BLaER1 treated with 17β-estradiol and CSF1 and Interleukin-3, amounts not matched to agents 10 nM and 100 nM (cell line): Measurements from ENCODE around the gene FAAP24.
"Not testable (repeated sequence)": the region's sequence is repeated elsewhere in the genome, so short reads cannot be mapped to it uniquely, and the experiment has no call there.

ENCODE experiments used
- H3K27ac ChIP-seq, 11 experiments: shearing (Covaris generic); formaldehyde crosslinking; 2 replicates each; pipeline ENCODE4 v1.8.1; 2022
- H3K27me3 ChIP-seq, 11 experiments: shearing (Covaris generic); formaldehyde crosslinking; 2 replicates each; pipeline ENCODE4 v1.8.1; 2022
- H3K36me3 ChIP-seq, 11 experiments: shearing (Covaris generic); formaldehyde crosslinking; 2 replicates each; pipeline ENCODE4 v1.8.1; 2022
- H3K4me1 ChIP-seq, 10 experiments: shearing (Covaris generic); formaldehyde crosslinking; 2 replicates each; pipeline ENCODE4 v1.8.1; 2022
- H3K4me2 ChIP-seq, 11 experiments: shearing (Covaris generic); formaldehyde crosslinking; 2 replicates each; pipeline ENCODE4 v1.8.1; 2022
- H3K4me3 ChIP-seq, 10 experiments: shearing (Covaris generic); formaldehyde crosslinking; 2 replicates each; pipeline ENCODE4 v1.8.1; 2022
- H3K9ac ChIP-seq, 11 experiments: shearing (Covaris generic); formaldehyde crosslinking; 2 replicates each; pipeline ENCODE4 v1.8.1; 2022
- H3K9me3 ChIP-seq, 11 experiments: shearing (Covaris generic); formaldehyde crosslinking; replicated peaks in 1 of 11; 2 replicates each; pipeline ENCODE4 v1.8.1; 2022
- H4K20me1 ChIP-seq, 11 experiments: shearing (Covaris generic); formaldehyde crosslinking; 2 replicates each; pipeline ENCODE4 v1.8.1; 2022
- Cebpa-rat ChIP-seq, 11 experiments: shearing (Covaris generic); IDR thresholded peaks; 2 replicates each; pipeline ENCODE4 v1.8.1; 2022

The FAAP24 gene

DNA sequence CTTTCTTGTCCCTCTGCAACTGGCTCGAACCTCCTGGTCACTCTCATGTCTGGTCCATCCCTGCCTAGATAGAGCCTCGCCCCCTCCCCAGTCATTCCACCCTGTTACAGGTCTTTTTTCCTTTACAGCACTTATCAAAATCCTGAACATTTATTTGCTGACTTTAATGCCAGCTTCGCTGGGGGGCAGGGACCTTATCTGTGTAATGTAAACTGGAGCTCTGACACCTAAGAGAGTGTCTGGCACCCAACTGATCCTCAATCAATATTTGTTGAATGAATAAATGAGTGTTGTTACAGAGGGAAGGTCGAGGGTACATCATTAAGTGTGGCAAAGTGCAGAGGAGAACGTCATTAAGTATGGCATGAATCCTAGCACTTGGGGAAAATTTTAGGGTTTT, 16.7 kb downstream of the FAAP24 start:
- TF ChIP-seq Cebpa-rat (IDR thresholded peaks at IDR 0.05) = no peak
- Histone ChIP-seq H3K27me3 (no peaks in the 10 kb centered on the region), H3K4me3 (no peak overlapping the region), H3K27ac (no peak overlapping the region), H4K20me1 (no peaks in the 10 kb centered on the region), H3K9me3 (no peaks in the 10 kb centered on the region; a peak in 1 of 22 replicates), H3K4me2 (no peak overlapping the region), H3K36me3 (no peaks in the 10 kb centered on the region), H3K9ac (no peak overlapping the region), H3K4me1 (peaks cover 5 to 11% (median 9%) of the 10 kb centered on the region in 10 experiments; a peak in 18 of 20 replicates)

- not testable (repeated sequence) for H3K27me3 ChIP-seq, H3K9me3 ChIP-seq, H3K4me2 ChIP-seq, H3K4me3 ChIP-seq, H4K20me1 ChIP-seq, H3K36me3 ChIP-seq, H3K27ac ChIP-seq, H3K9ac ChIP-seq
- peaks cover 17 to 33% (median 28%) of the 10 kb centered on the region in 10 experiments for H3K4me1 ChIP-seq
These were observed 23.9 kb downstream of the FAAP24 start for GRCh38 chr19:32995966-32996365.

DNA sequence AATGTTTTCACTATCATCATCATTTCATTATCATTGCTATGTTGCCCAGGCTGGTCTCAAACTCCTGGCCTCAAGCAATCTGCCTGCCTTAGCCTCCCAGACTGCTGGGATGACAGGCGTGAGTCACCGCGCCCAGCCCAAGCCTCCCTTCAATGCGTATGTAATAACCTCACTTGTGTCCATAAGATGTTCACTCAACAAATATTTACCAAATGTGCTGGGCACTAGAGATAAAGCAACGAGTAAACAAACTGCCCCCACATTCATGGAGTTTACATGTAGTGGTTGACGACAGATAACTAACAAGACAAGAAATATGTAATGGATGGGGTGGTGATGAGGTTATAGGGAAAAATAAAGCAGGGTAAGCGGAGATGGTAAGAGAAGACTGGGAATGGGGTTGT, 25.0 kb downstream of the FAAP24 start:
- not testable (repeated sequence) for H3K9me3 ChIP-seq, H3K27me3 ChIP-seq, H3K27ac ChIP-seq, H3K4me2 ChIP-seq, H3K9ac ChIP-seq, H3K36me3 ChIP-seq, H4K20me1 ChIP-seq, H3K4me3 ChIP-seq
- H3K4me1 ChIP-seq = peaks cover 9 to 36% (median 26%) of the 10 kb centered on the region in 10 experiments; a peak in 18 of 20 replicates

DNA sequence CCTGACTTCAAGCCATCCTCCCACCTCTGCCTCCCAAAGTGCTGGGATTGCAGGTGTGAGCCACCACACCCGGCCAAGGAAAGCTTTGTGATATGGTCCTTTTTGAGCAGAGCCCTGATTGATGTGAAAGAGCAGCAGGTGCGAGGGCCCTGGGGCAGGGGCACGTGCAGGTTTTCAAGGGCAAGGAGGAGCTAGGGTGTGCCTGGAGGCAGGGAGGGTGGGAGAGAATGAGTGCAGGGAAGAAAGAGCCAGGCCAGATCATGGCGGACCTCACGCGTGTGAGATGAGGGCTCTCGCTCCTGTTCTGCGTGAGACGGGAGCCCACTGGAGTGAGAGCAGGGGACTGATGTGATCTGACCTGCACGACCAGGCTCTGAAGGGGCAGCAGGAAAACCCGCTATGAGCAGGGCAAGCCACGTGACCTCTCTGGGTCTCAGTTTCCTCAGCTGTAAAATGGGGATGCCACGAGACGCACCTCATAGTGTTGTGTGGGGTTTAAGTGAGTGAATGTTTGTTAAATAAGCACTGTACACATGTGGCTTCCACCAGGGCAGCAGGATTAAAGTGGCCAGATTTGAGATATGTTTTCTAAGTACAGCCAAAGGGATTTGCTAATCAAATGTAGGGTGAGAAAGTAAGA, 25.8 kb downstream of the FAAP24 start:
- H3K9me3 ChIP-seq = no peaks in the 10 kb centered on the region
- no peaks in the 10 kb centered on the region for H3K36me3 ChIP-seq
- H3K27ac ChIP-seq = no peak overlapping the region
- no peak overlapping the region for H3K9ac ChIP-seq
- TF ChIP-seq Cebpa-rat (IDR thresholded peaks at IDR 0.05) = no peak
- H3K27me3 ChIP-seq = no peaks in the 10 kb centered on the region
- no peak overlapping the region for H3K4me3 ChIP-seq
- no peak overlapping the region for H3K4me2 ChIP-seq
- no peaks in the 10 kb centered on the region for H4K20me1 ChIP-seq
- H3K4me1 ChIP-seq = peaks cover 9 to 43% (median 33%) of the 10 kb centered on the region in 10 experiments; a peak in 18 of 20 replicates

DNA sequence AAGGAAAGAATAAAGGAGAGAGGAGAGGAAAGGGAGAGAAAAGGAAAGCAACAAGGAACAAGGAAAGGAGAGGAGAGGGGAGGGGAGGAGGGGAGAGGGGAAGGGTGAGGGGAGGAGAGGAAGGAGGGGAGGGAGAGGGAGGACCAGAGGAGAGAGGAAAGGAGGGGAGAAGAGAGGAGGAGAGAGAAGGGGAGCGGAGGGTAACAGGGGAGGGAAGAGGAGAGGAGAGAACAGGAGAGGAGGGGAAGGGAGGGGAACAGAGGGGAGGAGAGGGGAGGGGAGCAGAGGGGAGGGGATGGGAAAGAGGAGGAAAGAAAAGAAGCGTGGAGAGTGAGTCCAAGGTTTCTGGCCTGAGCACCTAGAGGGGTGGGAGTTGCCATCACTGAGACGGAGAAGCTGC, 26.7 kb downstream of the FAAP24 start:
- H3K36me3 ChIP-seq = no peaks in the 10 kb centered on the region

DNA sequence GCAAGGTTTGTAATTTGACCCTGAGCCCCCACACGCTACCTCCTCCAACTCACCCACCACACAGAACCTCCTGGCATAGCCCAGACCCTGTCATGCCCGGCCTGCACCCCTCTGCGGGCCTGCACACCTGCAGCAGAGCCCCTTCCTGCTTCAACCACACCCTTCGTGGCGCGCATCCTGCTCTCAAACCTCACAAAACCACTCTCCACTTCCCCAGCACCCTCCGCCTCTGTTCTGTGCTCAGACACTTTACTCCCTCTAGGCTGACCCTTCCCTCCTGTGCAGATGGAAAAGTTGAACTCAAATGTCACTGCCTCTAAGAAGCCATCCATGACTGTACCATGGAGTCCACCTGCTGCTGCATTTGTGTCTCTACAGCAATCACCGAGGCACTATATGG, 28.5 kb downstream of the FAAP24 start:
- H3K4me3 ChIP-seq = no peak overlapping the region
- H3K9me3 ChIP-seq = no peaks in the 10 kb centered on the region
- H4K20me1 ChIP-seq = no peaks in the 10 kb centered on the region
- H3K27ac ChIP-seq = no peak overlapping the region
- H3K36me3 ChIP-seq = no peaks in the 10 kb centered on the region
- H3K9ac ChIP-seq = no peak overlapping the region
- H3K27me3 ChIP-seq = no peaks in the 10 kb centered on the region
- no peak for TF ChIP-seq Cebpa-rat (IDR thresholded peaks at IDR 0.05)
- peaks cover 9 to 42% (median 34%) of the 10 kb centered on the region in 10 experiments; a peak in 18 of 20 replicates for H3K4me1 ChIP-seq
- peak overlapping the region in 9 of 11 experiments; percentile 26 to 73 (median 60); a peak in 16 of 22 replicates for H3K4me2 ChIP-seq

More for the DNA sequence above, 26.7 kb downstream of the FAAP24 start:
- Histone ChIP-seq H3K4me2 (peak overlapping the region in 8 of 11 experiments; percentile 42 to 73 (median 60); a peak in 9 of 22 replicates), H3K4me3 (no peak overlapping the region), H3K9ac (no peak overlapping the region), H3K9me3 (no peaks in the 10 kb centered on the region), H3K27ac (no peak overlapping the region), H4K20me1 (no peaks in the 10 kb centered on the region), H3K4me1 (peaks cover 9 to 46% (median 34%) of the 10 kb centered on the region in 10 experiments; a peak in 18 of 20 replicates), H3K27me3 (no peaks in the 10 kb centered on the region)
- TF ChIP-seq Cebpa-rat (IDR thresholded peaks at IDR 0.05) = no peak

- Histone ChIP-seq H3K27me3 (no peaks in the 10 kb centered on the region), H3K9me3 (no peaks in the 10 kb centered on the region), H3K27ac (no peak overlapping the region), H3K9ac (no peak overlapping the region), H3K36me3 (no peaks in the 10 kb centered on the region), H3K4me2 (peak overlapping the region in 8 of 11 experiments; percentile 42 to 73 (median 61); a peak in 13 of 22 replicates), H3K4me3 (no peak overlapping the region), H4K20me1 (no peaks in the 10 kb centered on the region), H3K4me1 (peaks cover 9 to 42% (median 34%) of the 10 kb centered on the region in 10 experiments; a peak in 18 of 20 replicates)
- TF ChIP-seq Cebpa-rat (IDR thresholded peaks at IDR 0.05) = no peak
These were observed 28.9 kb downstream of the FAAP24 start for GRCh38 chr19:33000910-33001309.

DNA sequence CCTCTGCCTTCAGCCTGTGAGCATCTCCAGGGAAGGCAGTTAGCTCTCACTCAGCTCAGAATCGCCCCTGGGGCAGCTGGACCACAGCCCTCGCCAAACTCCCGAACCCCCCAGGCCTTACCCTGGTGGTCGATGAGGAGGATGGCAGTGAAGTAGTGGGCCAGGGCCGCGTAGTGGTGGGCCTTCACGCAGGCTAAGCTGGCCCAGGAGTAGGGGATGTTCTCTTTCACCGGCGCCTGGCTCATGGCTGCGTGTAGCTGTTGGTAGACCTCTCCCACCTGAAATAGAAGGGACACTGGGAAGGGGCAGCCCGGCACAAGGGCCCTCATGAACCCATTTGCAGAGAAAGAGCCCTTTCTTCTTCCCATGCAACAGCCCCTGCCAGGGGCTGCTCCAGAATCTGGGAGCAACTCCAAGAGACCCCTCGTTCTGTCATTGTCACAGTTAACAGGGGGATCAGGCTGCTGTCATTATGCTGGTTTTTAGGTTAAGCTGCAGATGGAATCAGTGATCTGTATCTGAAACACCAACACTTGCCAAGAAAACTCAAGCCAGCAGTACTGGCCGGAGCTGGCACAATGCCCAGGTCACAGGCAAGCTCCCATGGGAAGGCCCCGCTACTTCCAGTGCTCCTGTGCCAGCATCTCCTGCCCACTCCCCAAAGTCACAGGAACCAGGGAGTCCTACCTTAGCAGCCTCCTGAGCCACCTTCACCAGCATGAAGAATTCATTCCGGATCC, 30.3 kb downstream of the FAAP24 start:
- H3K36me3 ChIP-seq, H3K4me3 ChIP-seq, H4K20me1 ChIP-seq, H3K27me3 ChIP-seq, H3K9me3 ChIP-seq: not testable (repeated sequence)
- Histone ChIP-seq H3K9ac (0 out of 22 replicates have a peak overlapping the region, but pooled peaks of 3 of the 11 experiments have one; percentile 13 to 37 (median 26)), H3K4me1 (peaks cover 9 to 42% (median 34%) of the 10 kb centered on the region in 10 experiments; a peak in 18 of 20 replicates), H3K27ac (peak overlapping the region in 1 of 11 experiments; percentile 18; a peak in 1 of 22 replicates), H3K4me2 (peak overlapping the region in 9 of 11 experiments; percentile 21 to 79 (median 61); a peak in 16 of 22 replicates)

DNA sequence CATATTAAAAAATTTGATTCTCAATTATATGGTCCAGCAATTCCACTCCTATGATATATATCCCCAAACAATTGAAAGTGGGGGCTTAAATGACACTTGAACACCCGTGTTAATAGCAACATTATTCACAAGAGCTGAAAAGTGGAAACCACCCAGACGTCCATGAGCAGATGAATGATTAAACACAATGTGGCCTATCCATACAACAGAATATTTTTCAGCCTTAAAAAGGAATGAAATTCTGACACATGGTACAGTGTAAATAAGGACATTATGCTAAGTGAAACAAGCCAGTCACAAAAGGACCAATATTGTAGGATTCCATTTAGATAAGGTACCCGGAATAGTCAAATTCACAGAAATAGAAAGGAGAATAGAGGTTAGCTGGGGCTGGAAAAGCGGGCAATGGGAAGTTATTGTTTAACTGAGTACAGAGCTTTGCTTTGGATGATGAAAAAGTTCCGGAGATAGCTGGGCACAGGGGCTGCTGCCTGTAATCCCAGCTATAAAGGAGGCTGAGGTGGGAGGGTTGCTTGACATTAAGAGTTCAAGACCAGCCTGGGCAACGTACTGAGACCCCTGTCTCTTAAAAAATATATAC, 31.5 kb downstream of the FAAP24 start:
- not testable (repeated sequence) for H4K20me1 ChIP-seq, H3K4me2 ChIP-seq, H3K9ac ChIP-seq, H3K27ac ChIP-seq, H3K9me3 ChIP-seq, H3K36me3 ChIP-seq, H3K4me3 ChIP-seq, H3K27me3 ChIP-seq
- peaks cover 9 to 42% (median 34%) of the 10 kb centered on the region in 10 experiments; a peak in 18 of 20 replicates for H3K4me1 ChIP-seq
